ENCODE results near the gene RAX2. TPM values are rescaled to one million over a fixed set of nuclear protein-coding genes. Genes with fewer than 3 reads are reported as not detected.
"Not testable (repeated sequence)": the region's sequence is repeated elsewhere in the genome, so short reads cannot be mapped to it uniquely, and the experiment has no call there.

The RAX2 gene
- total RNA-seq, 1 donor from 2014 or later = not detected

DNA sequence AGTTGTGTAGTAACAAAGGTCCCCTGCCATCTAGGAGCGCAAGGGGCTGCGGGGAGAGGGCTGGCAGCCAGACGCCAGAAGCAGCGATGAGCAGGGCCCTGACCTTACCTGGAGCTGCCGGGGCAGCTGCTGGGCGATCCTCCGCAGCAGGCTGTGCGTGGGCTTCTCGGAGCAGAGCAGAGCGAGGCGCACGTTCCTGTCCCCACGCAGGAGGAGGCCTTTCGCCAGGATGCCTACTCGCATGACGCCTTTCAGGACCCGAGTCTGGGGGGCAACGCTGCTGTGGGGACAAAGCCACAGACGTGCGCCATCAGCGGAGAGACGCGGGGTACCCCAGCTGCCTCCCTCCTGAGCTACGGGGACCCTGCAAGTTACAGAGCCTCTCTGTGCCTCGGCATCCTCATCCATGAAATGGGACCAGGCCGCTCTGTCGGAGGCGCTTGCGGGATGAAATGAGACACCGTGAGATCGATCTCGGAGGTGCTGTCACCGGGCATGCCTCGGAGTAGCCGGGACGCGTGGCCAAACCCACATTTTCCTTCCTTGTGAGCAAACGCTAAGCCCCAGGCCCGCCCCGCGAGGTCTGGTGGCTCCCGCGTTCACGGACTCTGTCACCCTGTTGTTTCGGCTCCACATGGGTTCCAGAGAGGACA is 44.7 kb upstream of the RAX2 start:
- peaks cover 4% of the 10 kb centered on the region for H3K27me3 ChIP-seq (ENCODE audit: control insufficient read depth, insufficient read depth, low read length)
- no peak for DNase-seq (ENCODE audit: low read depth)
- no peak overlapping the region for H3K4me3 ChIP-seq (ENCODE audit: low read depth, low read length)
- TF ChIP-seq, protein P1, sequence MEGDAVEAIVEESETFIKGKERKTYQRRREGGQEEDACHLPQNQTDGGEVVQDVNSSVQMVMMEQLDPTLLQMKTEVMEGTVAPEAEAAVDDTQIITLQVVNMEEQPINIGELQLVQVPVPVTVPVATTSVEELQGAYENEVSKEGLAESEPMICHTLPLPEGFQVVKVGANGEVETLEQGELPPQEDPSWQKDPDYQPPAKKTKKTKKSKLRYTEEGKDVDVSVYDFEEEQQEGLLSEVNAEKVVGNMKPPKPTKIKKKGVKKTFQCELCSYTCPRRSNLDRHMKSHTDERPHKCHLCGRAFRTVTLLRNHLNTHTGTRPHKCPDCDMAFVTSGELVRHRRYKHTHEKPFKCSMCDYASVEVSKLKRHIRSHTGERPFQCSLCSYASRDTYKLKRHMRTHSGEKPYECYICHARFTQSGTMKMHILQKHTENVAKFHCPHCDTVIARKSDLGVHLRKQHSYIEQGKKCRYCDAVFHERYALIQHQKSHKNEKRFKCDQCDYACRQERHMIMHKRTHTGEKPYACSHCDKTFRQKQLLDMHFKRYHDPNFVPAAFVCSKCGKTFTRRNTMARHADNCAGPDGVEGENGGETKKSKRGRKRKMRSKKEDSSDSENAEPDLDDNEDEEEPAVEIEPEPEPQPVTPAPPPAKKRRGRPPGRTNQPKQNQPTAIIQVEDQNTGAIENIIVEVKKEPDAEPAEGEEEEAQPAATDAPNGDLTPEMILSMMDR (IDR thresholded peaks at IDR 0.05; ENCODE audit: insufficient read depth, low read length, poor library complexity, severe bottlenecking) = no peak
- no peaks in the 10 kb centered on the region for H3K36me3 ChIP-seq (ENCODE audit: control insufficient read depth, insufficient read depth, low read length)

DNA sequence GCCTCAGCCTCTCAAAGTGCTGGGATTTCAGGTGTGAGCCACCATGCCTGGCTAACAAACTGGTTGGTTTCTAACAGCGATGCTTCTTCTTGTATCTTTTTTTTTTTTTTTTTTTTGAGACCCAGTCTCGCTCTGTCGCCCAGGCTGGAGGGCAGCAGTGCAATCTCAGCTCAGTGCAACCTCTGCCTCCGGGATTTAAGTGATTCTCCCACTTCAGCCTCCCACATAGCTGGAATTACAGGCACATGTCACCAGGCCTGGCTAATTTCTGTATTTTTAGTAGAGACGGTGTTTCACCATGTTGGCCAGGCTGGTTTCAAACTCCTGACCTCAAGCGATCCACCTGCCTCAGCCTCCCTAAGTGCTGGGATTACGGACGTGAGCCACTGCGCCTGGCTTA is 44.1 kb upstream of the RAX2 start:
- not testable (repeated sequence) for H3K4me3 ChIP-seq (ENCODE audit: low read depth, low read length); DNase-seq (ENCODE audit: low read depth); H3K27me3 ChIP-seq (ENCODE audit: control insufficient read depth, insufficient read depth, low read length); H3K36me3 ChIP-seq (ENCODE audit: control insufficient read depth, insufficient read depth, low read length)

DNA sequence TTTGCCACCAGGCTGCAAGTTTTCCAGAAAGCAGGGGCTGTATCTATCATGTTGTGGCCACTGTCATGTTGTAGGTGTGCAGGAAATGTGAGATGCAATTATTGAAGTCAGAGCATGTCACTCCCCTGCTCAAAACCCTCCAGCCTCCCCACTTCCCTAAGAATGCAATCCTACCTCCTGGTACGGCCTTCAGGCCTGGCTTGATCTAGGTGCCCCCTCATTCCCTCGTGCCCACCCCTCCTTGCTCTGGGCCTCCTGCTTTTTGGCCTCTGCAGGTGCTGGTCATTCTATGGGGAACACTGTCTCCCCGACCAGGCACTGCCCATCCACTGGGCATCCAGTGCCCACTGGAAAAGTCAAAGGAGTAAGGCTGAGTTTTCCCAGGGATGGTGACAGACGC is 42.6 kb upstream of the RAX2 start:
- H3K36me3 ChIP-seq (ENCODE audit: control insufficient read depth, insufficient read depth, low read length) = no peaks in the 10 kb centered on the region
- no peak overlapping the region for H3K4me3 ChIP-seq (ENCODE audit: low read depth, low read length)
- TF ChIP-seq, protein P1 (IDR thresholded peaks at IDR 0.05; ENCODE audit: insufficient read depth, low read length, poor library complexity, severe bottlenecking) = no peak
- H3K27me3 ChIP-seq (ENCODE audit: control insufficient read depth, insufficient read depth, low read length) = peaks cover 9% of the 10 kb centered on the region
- no peak for DNase-seq (ENCODE audit: low read depth)

DNA sequence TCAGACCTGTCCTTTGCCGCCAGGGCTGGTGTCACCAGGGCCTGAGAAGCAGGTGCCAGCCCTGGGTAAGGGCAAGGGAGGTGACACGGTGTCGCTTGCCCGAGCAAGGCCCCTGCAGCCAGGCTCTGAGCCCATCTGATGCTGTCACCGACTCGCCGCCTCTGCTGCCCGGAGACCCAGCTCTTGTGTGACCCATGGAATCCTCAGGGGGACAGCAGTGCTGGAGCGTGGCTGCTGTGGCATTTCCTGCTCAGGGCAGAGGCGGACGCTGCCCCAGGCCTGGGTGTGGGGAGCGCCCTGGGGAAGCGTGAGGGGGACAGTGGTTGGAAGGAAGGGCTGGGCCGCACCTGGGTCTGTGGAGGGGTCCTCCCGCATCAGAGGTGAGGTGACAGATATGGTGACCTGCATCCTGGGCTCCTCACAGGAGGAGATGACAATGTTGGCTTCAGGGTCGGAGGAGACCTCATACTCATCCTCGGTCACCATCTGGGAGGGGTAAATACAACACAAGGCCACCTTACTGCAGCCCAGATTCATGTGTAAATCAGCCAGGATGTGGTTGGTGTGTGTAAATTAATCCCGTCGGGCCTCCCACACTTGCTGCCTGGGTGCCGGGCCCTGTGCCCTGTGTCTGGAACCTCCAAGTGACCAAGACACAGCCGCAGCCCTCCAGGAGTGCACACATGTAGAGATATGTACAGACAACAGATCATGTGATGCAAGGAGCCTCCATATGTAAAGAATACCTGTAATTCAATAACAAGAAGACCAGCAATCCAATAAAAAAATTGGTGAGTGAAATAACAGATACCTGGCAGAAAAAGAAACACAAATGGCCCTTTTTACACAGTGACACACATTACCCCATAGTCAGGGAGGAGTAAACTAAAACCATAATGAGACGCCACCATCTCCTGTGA is 41.7 kb upstream of the RAX2 start:
- Histone ChIP-seq H3K36me3 (ENCODE audit: control insufficient read depth, insufficient read depth, low read length) (no peaks in the 10 kb centered on the region), H3K4me3 (ENCODE audit: low read depth, low read length) (no peak overlapping the region), H3K27me3 (ENCODE audit: control insufficient read depth, insufficient read depth, low read length) (peaks cover 10% of the 10 kb centered on the region)
- TF ChIP-seq, protein P1 (IDR thresholded peaks at IDR 0.05; ENCODE audit: insufficient read depth, low read length, poor library complexity, severe bottlenecking) = no peak
- DNase-seq (ENCODE audit: low read depth) = no peak

DNA sequence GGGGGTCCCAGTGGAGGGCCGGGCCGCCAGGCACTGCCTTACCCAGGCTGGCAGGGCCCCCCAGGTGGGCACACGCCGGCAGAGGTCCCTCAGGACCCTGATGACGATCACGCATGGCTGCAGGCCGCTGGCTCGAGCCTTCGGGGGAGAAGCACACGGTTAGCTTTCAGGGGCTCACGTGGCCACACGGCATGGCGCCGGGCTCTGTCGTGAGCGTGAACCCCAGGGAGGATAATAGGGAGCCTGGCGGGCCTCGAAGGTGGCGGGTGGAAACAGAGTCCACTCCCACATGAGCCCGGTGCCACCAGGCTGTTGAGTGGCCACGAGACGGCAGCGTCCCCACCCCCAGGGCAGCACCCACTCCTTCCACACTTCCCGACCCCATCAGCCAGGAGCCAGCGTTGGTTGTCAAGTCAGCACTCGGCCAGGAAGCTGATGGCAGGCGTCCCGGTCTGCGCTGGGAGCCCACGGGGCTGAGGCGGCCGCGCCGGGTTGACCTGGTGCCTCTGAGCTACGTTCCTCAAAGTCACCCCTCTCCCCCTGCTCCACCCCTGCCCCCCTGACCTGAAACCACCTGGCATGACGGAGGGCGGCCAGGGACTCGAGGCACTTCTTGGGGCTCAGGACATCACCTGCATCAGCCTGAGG is 38.8 kb upstream of the RAX2 start:
- Histone ChIP-seq H3K36me3 (ENCODE audit: control insufficient read depth, insufficient read depth, low read length) (no peaks in the 10 kb centered on the region), H3K27me3 (ENCODE audit: control insufficient read depth, insufficient read depth, low read length) (peaks cover 8% of the 10 kb centered on the region), H3K4me3 (ENCODE audit: low read depth, low read length) (no peak overlapping the region)
- TF ChIP-seq, protein P1 (IDR thresholded peaks at IDR 0.05; ENCODE audit: insufficient read depth, low read length, poor library complexity, severe bottlenecking) = no peak
- DNase-seq (ENCODE audit: low read depth) = no peak
